ENCODE data around the gene SLC12A3.

The SLC12A3 gene

GRCh38 chr16:56864960-56865359, at the start of gene SLC12A3:
Gene SLC12A3, plus strand, starts transcription at chr16:56865207. Its CDS starts 29 bp downstream, at chr16:56865236.
- TF ChIP-seq, protein P1, sequence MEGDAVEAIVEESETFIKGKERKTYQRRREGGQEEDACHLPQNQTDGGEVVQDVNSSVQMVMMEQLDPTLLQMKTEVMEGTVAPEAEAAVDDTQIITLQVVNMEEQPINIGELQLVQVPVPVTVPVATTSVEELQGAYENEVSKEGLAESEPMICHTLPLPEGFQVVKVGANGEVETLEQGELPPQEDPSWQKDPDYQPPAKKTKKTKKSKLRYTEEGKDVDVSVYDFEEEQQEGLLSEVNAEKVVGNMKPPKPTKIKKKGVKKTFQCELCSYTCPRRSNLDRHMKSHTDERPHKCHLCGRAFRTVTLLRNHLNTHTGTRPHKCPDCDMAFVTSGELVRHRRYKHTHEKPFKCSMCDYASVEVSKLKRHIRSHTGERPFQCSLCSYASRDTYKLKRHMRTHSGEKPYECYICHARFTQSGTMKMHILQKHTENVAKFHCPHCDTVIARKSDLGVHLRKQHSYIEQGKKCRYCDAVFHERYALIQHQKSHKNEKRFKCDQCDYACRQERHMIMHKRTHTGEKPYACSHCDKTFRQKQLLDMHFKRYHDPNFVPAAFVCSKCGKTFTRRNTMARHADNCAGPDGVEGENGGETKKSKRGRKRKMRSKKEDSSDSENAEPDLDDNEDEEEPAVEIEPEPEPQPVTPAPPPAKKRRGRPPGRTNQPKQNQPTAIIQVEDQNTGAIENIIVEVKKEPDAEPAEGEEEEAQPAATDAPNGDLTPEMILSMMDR (IDR thresholded peaks at IDR 0.05; ENCODE audit: extremely low read depth, insufficient read depth, missing control alignments), result no peak
- DNase-seq (ENCODE audit: low spot score), result no peak
- in situ Hi-C loops (cut with MboI; ENCODE audit: low pct_unique_long_range_greater_than_20kb, low sequenced_read_pairs, unreplicated experiment), result loop anchor here (10.0 kb wide), 2 partner anchors 90 to 180 kb away; no protein-coding TSS in a partner anchor

DNA sequence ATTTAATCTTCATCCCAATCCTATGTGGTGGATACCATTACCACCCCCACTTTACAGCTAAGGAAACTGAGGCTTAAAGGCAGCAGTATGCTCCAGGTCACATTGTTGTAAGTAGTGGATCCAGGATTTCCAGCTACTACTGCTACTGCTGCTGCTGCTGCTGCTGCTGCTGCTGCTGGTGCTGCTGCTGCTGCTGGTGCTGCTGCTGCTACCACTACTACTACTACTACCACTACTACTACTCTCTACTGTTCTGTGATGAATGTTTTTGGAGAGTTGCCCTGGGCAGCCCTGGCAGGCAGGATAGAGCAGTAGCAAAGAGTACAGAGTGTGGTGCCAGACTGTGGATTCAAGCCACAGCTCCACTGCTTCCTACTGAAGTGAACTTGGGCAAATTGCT, 49.3 kb upstream of the SLC12A3 start:
- in situ Hi-C loops (cut with MboI; ENCODE audit: low pct_unique_long_range_greater_than_20kb, low sequenced_read_pairs, unreplicated experiment), result no loop called here
- TF ChIP-seq, protein P1 (IDR thresholded peaks at IDR 0.05; ENCODE audit: extremely low read depth, insufficient read depth, missing control alignments), result no peak
- DNase-seq (ENCODE audit: low spot score), result no peak

- TF ChIP-seq, protein P1 (IDR thresholded peaks at IDR 0.05; ENCODE audit: extremely low read depth, insufficient read depth, missing control alignments), result no peak
- in situ Hi-C loops (cut with MboI; ENCODE audit: low pct_unique_long_range_greater_than_20kb, low sequenced_read_pairs, unreplicated experiment), result no loop called here
- no peak for DNase-seq (ENCODE audit: low spot score)
Observed at GRCh38 chr16:56817056-56817455, 48.0 kb upstream of the SLC12A3 start.

- in situ Hi-C loops (cut with MboI; ENCODE audit: low pct_unique_long_range_greater_than_20kb, low sequenced_read_pairs, unreplicated experiment), result no loop called here
- TF ChIP-seq, protein P1 (IDR thresholded peaks at IDR 0.05; ENCODE audit: extremely low read depth, insufficient read depth, missing control alignments), result no peak
- DNase-seq (ENCODE audit: low spot score), result no peak
Observed at GRCh38 chr16:56817938-56818337, 47.1 kb upstream of the SLC12A3 start.

GRCh38 chr16:56823081-56823733, 41.8 kb upstream of the SLC12A3 start:
- TF ChIP-seq, protein P1 (IDR thresholded peaks at IDR 0.05; ENCODE audit: extremely low read depth, insufficient read depth, missing control alignments), result no peak
- DNase-seq (ENCODE audit: low spot score), result no peak
- in situ Hi-C loops (cut with MboI; ENCODE audit: low pct_unique_long_range_greater_than_20kb, low sequenced_read_pairs, unreplicated experiment), result no loop called here

GRCh38 chr16:56824331-56824730, 40.7 kb upstream of the SLC12A3 start:
- in situ Hi-C loops (cut with MboI; ENCODE audit: low pct_unique_long_range_greater_than_20kb, low sequenced_read_pairs, unreplicated experiment), result no loop called here
- no peak for DNase-seq (ENCODE audit: low spot score)
- TF ChIP-seq, protein P1 (IDR thresholded peaks at IDR 0.05; ENCODE audit: extremely low read depth, insufficient read depth, missing control alignments), result no peak

Measured in GM13977 (cell line).